Cerebellar cortex (tissue), 1 donor: ENCODE measurements around the gene SMTN.

Experiments
- DNase-seq: peaks from one replicate; pipeline ENCODE4 v3.0.0-alpha.2; 2015; ENCODE audit warnings: low spot score

Gene SMTN

GRCh38 chr22:31127181-31127772, 46.2 kb downstream of the SMTN start:
- DNase-seq, result no peak

GRCh38 chr22:31128156-31128555, 47.0 kb downstream of the SMTN start:
- DNase-seq, result peak; percentile 36

GRCh38 chr22:31130873-31131272, 49.8 kb downstream of the SMTN start:
- no peak for DNase-seq

GRCh38 chr22:31133911-31134310, 52.8 kb downstream of the SMTN start:
- no peak for DNase-seq

- no peak for DNase-seq
Observed at GRCh38 chr22:31134688-31135087, 53.6 kb downstream of the SMTN start.

- no peak for DNase-seq
Observed at GRCh38 chr22:31135706-31136105, 54.6 kb downstream of the SMTN start.

GRCh38 chr22:31136155-31136554, 55.0 kb downstream of the SMTN start:
- DNase-seq, result no peak

- no peak for DNase-seq
Observed at GRCh38 chr22:31136711-31137110, 55.6 kb downstream of the SMTN start.

- no peak for DNase-seq
Observed at GRCh38 chr22:31137721-31138120, 56.6 kb downstream of the SMTN start.

GRCh38 chr22:31138126-31138525, 57.0 kb downstream of the SMTN start:
- DNase-seq, result no peak

- no peak for DNase-seq
Observed at GRCh38 chr22:31139066-31139465, 57.9 kb downstream of the SMTN start.

- DNase-seq, result peak; percentile 68
Observed at GRCh38 chr22:31139866-31140716, 59.0 kb downstream of the SMTN start, which contains the start of gene PLA2G3. TSS of gene PLA2G3 (minus strand) at chr22:31140508. CDS start at chr22:31140354, 154 bp downstream.

GRCh38 chr22:31140746-31141145, 59.6 kb downstream of the SMTN start:
- no peak for DNase-seq

- no peak for DNase-seq
Observed at GRCh38 chr22:31141551-31141950, 60.4 kb downstream of the SMTN start.

GRCh38 chr22:31142285-31142684, 61.2 kb downstream of the SMTN start:
- DNase-seq, result no peak

GRCh38 chr22:31143038-31143437, 61.9 kb downstream of the SMTN start:
- DNase-seq, result no peak

- DNase-seq, result no peak
Observed at GRCh38 chr22:31143537-31143936, 62.4 kb downstream of the SMTN start.

GRCh38 chr22:31144223-31144622, 63.1 kb downstream of the SMTN start:
- no peak for DNase-seq

- DNase-seq, result no peak
Observed at GRCh38 chr22:31148488-31148887, 67.4 kb downstream of the SMTN start.

- peak; percentile 88 for DNase-seq
Observed at GRCh38 chr22:31148953-31149627, 68.0 kb downstream of the SMTN start.

- DNase-seq, result no peak
Observed at GRCh38 chr22:31150615-31151014, 69.5 kb downstream of the SMTN start.

- no peak for DNase-seq
Observed at GRCh38 chr22:31151872-31152271, 70.8 kb downstream of the SMTN start.

GRCh38 chr22:31153357-31153756, 72.2 kb downstream of the SMTN start:
- DNase-seq, result no peak
